Neuron (in vitro differentiated cells): ENCODE results near the gene FAM237A.

Experiments
- H2AFZ ChIP-seq: one replicate; pipeline ENCODE4 v1.6.1; 2013; ENCODE audit warnings: low read depth, mild to moderate bottlenecking, inconsistent platforms, low read length, moderate library complexity
- H3K27me3 ChIP-seq: one replicate; pipeline ENCODE4 v1.6.1; 2013; ENCODE audit warnings: low read length; ENCODE audit not compliant: insufficient read depth
- H3K36me3 ChIP-seq: one replicate; pipeline ENCODE4 v1.6.1; 2013; ENCODE audit warnings: low read length; ENCODE audit not compliant: insufficient read depth
- H3K4me1 ChIP-seq: one replicate; pipeline ENCODE4 v1.6.1; 2013; ENCODE audit warnings: low read length; ENCODE audit not compliant: insufficient read depth
- H3K4me3 ChIP-seq: 2 replicates; pipeline ENCODE4 v1.5.1; 2013; ENCODE audit warnings: mild to moderate bottlenecking, low read length, moderate library complexity
- H3K9me3 ChIP-seq: one replicate; pipeline ENCODE4 v1.6.1; 2013; ENCODE audit warnings: low read length

The FAM237A gene

DNA sequence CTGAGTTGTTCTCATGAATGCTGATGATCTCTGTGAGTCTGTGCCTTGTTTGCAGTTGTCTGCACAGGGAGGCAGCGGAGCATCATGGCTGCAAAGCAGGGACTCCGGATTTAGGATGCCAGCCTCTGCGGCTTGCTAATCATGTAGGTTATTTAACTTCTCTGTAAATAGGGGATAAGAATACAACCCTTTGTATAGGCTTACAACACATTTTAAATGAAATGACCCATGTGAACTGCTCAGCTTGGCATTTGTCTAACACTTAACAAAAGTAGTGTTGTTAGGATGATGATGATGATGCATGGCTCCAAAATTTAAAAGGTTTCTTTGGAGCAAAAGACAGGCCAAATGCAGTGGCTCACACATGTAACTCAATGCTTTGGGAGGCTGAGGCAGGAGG is 56.5 kb downstream of the FAM237A start:
- H3K4me1 ChIP-seq: no peaks in the 10 kb centered on the region
- no peak overlapping the region for H2AFZ ChIP-seq
- peaks cover 18% of the 10 kb centered on the region for H3K27me3 ChIP-seq
- no peaks in the 10 kb centered on the region for H3K9me3 ChIP-seq
- H3K4me3 ChIP-seq: no peak overlapping the region
- H3K36me3 ChIP-seq: no peaks in the 10 kb centered on the region
